Skeletal muscle satellite cell (primary cell): ENCODE data around the gene RCSD1.
"Not testable (repeated sequence)": the region's sequence is repeated elsewhere in the genome, so short reads cannot be mapped to it uniquely, and the experiment has no call there.

Experiments used
- H3K27me3 ChIP-seq: 2 replicates; pipeline ENCODE4 v1.7.0; 2013; ENCODE audit warnings: low read length; ENCODE audit not compliant: control insufficient read depth, insufficient read depth
- H3K36me3 ChIP-seq: 2 replicates; pipeline ENCODE4 v1.7.0; 2013; ENCODE audit warnings: mild to moderate bottlenecking, control low read depth, low read length; ENCODE audit not compliant: insufficient read depth
- H3K4me1 ChIP-seq: 2 replicates; pipeline ENCODE4 v1.7.0; 2013; ENCODE audit warnings: low read length; ENCODE audit not compliant: control insufficient read depth, insufficient read depth
- H3K4me2 ChIP-seq: 2 replicates; pipeline ENCODE4 v1.7.0; 2013; ENCODE audit warnings: mild to moderate bottlenecking, low read length
- H3K4me3 ChIP-seq: 2 replicates; pipeline ENCODE4 v1.7.0; 2013; ENCODE audit warnings: low read length
- H3K9ac ChIP-seq: 2 replicates; pipeline ENCODE4 v1.7.0; 2013; ENCODE audit warnings: mild to moderate bottlenecking, low read depth, low read length, moderate library complexity
- H3K9me3 ChIP-seq: replicated peaks from 2 replicates; pipeline ENCODE4 v1.7.0; 2013; ENCODE audit warnings: mild to moderate bottlenecking, control low read depth, low read length

The RCSD1 gene

DNA sequence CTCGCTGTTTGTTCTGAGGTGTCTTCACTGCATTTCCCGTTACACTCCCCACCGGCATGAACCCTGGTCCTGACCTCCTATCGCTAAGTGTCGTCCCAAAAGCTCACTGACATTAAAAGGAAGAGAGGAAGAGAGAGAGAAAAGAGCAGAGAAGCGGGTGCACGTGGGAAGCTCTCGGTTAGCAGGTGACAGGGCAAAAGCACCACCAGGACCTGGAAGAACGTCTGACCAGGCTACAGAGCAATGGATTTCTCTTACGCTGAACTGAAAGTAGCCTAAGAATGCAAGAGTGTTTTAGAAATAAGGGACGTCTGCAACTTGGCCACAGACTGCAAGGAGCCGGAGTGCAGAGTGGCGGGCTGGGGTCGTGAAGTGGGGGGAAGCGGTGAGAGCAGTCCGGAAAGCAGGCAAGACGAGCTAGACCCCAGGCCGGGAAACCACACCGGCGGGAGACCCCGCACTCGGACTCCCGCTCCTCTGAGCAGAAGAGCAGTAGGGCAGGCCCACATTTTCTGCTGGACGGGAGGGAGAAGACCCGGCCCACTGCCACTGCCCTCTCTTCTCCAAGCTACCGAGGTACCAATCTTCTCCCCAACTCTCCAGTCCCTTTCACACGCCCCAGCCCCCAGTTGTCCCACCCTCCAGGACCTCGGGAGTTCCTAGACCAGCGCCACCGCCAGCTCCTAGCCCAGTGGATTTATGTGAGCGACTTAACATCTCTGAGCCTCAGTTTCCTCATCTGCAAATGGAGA lies 83.5 kb downstream of the RCSD1 start:
- Histone ChIP-seq H3K4me2 (peak overlapping the region; percentile 90), H3K4me1 (peaks cover 6% of the 10 kb centered on the region), H3K4me3 (peak overlapping the region; percentile 80), H3K36me3 (no peaks in the 10 kb centered on the region), H3K9ac (peak overlapping the region; percentile 85), H3K27me3 (peaks cover 3% of the 10 kb centered on the region), H3K9me3 (no peaks in the 10 kb centered on the region)

DNA sequence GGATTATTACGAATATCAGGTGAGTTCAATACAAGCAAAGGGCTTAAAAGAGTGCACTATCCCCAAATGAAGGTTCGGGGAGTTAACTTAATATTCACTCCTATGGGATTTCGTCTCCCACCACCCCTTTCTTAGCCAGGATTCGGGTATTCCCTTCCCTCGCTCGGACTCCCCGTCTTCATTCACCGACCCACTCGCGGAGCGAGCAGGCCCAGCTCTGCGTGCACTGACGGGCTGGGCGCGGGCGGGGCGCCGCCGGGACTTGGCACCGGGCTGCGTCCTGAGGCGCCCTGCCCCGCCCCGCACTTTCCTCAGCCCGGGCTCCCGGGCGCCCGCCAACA lies 84.0 kb downstream of the RCSD1 start:
- no peaks in the 10 kb centered on the region for H3K9me3 ChIP-seq
- H3K4me1 ChIP-seq, result peaks cover 6% of the 10 kb centered on the region
- no peaks in the 10 kb centered on the region for H3K36me3 ChIP-seq
- peak overlapping the region; percentile 85 for H3K9ac ChIP-seq
- peak overlapping the region; percentile 80 for H3K4me3 ChIP-seq
- H3K4me2 ChIP-seq, result peak overlapping the region; percentile 90
- peaks cover 3% of the 10 kb centered on the region for H3K27me3 ChIP-seq

DNA sequence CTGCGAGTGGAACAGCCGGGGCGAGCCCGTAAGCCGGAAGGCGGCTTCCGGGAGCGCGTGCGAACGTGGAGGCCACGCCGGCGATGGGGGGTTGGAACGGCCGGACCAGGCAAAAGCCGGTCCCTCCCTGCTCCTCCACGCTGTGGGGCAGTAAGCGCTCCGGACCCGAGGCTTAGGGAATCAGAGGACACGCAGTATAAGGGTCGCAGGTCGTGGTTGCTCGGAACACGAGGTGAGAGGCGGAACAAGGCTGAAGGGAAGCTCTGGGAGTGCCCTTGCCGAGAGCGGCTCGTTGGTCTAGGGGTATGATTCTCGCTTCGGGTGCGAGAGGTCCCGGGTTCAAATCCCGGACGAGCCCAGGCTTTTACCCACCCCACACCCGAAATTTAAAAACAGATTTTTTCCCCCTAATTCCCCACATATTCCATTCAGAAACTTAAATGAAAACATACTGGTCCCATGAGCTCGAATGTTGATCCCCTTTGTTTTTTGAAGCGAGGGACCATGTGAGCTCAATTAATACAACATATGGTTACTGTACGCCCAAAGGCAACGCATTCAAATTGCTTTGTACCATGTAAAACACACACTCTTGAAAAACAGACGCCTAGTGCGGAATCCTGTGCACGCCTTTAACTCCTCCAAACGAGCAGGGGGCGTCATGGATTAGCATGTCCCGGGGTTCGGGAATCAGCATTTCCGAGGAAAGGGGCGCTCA lies 84.6 kb downstream of the RCSD1 start:
- peak overlapping the region; percentile 90 for H3K4me2 ChIP-seq
- H3K27me3 ChIP-seq, result peaks cover 3% of the 10 kb centered on the region
- peaks cover 6% of the 10 kb centered on the region for H3K4me1 ChIP-seq
- H3K4me3 ChIP-seq, result peak overlapping the region; percentile 80
- peak overlapping the region; percentile 85 for H3K9ac ChIP-seq
- H3K36me3 ChIP-seq, result no peaks in the 10 kb centered on the region
- H3K9me3 ChIP-seq, result no peaks in the 10 kb centered on the region

DNA sequence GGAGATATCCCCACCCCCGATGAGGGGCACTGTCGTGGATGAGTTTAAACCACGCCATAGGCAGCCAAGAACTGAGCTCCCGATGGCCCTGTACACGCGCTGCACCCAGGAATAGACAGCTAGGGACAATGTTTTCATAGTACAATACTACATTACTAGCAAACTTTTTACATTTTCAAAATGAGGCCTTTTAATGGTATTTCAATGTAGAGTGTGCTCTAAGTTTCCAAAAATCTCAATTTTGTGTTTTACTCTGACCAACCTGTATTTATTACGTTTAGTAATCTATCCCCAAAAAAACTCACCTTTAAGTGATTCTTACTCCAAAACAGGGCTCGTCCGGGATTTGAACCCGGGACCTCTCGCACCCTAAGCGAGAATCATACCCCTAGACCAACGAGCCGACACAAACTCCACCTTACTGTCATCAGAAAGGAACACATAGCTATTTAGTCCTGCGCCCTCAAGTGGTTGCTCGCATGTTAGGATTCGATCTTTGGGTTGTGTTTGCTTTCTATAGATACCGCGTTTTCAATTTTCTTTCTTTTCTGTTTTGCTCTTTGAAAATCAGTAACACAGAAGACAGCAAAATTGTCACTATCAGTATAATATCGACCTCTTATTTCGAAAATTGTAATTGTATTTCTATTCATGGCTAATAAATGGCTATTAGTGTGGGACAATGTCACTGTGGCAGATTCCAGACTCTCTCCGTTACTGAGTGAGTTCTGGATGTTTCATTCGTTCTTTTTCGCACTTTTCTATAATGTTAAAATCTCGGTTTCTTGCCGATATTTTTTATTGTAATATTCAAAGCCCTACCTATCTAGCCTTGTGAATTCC lies 85.3 kb downstream of the RCSD1 start:
- H3K36me3 ChIP-seq, result no peaks in the 10 kb centered on the region
- peaks cover 3% of the 10 kb centered on the region for H3K27me3 ChIP-seq
- H3K9ac ChIP-seq, result peak overlapping the region; percentile 85
- H3K9me3 ChIP-seq, result no peaks in the 10 kb centered on the region
- H3K4me1 ChIP-seq, result peaks cover 6% of the 10 kb centered on the region
- H3K4me3 ChIP-seq, result peak overlapping the region; percentile 80
- H3K4me2 ChIP-seq, result peak overlapping the region; percentile 90

DNA sequence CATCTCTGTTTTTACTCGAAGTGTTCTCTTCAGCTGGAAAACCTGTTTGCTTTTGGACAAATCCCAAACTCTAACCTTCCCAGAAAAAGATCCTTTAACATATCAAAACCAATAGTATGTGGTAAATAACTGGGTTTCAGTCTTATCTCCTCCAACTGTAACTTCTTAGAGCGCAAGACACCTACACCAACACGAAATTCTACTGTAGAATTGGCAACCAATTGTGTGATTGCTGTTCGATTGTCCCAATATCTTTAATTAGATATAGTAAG lies 85.9 kb downstream of the RCSD1 start:
- Histone ChIP-seq H3K4me3 (peak overlapping the region; percentile 76), H3K4me1 (peaks cover 9% of the 10 kb centered on the region), H3K27me3 (peaks cover 3% of the 10 kb centered on the region), H3K9me3 (no peaks in the 10 kb centered on the region), H3K9ac (peak overlapping the region; percentile 71), H3K4me2 (peak overlapping the region; percentile 90), H3K36me3 (no peaks in the 10 kb centered on the region)

DNA sequence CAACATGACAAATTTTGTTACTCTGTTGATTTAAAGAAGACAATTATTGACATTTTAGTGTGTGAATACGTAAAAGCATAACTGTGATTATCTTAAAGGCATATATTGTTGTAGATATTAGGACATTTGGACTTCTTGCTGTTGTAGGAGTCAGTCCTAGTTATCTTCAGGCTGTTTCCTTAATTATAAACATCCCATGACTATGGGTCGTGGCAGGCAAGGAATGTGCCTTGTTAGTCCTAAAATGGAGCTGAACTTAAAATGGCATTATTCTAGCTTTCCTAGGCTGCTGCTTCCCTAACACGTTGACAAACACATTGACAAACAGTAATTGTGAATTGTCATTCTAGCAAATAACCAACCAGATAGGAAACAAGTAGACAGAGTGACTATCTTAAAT lies 87.3 kb downstream of the RCSD1 start:
- Histone ChIP-seq H3K4me3 (no peak overlapping the region), H3K36me3 (no peaks in the 10 kb centered on the region), H3K4me2 (no peak overlapping the region), H3K9ac (no peak overlapping the region), H3K9me3 (no peaks in the 10 kb centered on the region), H3K27me3 (peaks cover 2% of the 10 kb centered on the region), H3K4me1 (peaks cover 9% of the 10 kb centered on the region)

DNA sequence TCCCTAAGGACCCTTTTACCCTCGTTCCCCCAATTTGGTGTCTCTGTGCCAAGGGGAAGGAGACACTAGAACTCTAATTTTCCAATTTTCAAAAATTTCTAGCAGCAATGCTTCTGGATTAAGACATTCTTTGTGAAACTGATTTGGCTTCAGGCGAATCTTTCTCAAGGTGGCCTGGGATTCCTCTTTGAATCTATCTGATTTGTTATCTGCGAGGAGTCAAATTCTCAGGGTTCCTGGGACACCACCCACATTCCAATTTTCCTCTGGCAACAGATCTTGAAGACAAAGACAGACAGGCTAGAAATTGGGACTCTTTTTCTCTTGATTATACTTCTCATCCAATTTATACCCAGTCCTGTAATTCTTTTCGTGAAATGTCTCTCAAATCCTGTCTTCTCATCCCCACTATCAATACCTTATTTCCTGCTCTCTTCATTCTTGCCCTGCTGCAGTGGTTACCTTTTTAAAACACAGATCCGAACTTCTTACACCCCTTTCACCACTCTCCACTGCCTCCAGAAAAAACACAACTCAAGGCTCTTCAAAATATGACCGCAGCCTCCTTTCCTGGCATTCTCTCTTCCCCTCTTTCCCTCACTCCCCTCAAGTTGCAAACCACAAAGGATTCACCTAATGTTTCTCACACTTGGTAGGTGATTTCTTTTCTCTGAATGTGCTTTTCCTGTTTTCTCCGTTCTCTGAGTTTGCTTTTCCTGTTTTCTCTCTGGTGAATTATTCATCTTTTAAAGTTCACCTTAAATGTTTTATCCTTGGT lies 89.1 kb downstream of the RCSD1 start:
- H3K4me2 ChIP-seq, result no peak overlapping the region
- no peaks in the 10 kb centered on the region for H3K36me3 ChIP-seq
- H3K9ac ChIP-seq, result no peak overlapping the region
- H3K4me3 ChIP-seq, result no peak overlapping the region
- H3K27me3 ChIP-seq, result no peaks in the 10 kb centered on the region
- H3K9me3 ChIP-seq, result no peaks in the 10 kb centered on the region
- peaks cover 15% of the 10 kb centered on the region for H3K4me1 ChIP-seq

DNA sequence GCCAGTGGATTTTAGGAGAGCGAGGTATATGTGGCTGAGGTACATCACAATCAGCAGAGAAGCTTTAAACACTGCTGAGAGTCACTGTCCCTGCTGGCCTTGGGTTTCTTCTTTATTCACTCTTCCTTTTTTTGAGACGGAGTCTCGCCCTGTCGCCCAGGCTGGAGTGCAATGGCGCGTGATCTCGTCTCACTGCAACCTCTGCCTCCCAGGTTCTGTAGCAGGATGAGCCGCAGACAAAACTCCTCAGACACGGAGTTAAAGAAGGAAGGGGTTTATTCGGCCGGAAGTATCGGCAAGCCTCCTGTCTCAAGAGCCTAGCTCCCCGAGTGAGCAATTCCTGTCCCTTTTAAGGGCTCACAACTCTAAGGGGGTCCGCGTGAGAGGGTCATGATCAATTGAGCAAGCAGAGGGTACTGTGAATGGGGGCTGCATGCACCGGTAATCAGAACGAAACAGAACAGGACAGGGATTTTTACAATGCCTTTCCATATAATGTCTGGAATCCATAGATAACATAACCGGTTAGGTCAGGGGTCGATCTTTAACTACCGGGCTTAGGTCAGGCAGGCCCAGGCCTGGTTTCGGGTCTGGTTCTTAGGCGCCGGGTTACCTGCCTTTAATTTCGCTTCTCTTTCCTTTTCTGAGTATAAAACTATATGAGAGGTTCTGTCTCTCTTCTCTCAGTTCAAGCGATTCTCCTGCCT lies 89.8 kb downstream of the RCSD1 start:
- H3K36me3 ChIP-seq, H3K4me2 ChIP-seq, H3K4me3 ChIP-seq, H3K9ac ChIP-seq, H3K27me3 ChIP-seq, H3K9me3 ChIP-seq: not testable (repeated sequence)
- peaks cover 19% of the 10 kb centered on the region for H3K4me1 ChIP-seq

DNA sequence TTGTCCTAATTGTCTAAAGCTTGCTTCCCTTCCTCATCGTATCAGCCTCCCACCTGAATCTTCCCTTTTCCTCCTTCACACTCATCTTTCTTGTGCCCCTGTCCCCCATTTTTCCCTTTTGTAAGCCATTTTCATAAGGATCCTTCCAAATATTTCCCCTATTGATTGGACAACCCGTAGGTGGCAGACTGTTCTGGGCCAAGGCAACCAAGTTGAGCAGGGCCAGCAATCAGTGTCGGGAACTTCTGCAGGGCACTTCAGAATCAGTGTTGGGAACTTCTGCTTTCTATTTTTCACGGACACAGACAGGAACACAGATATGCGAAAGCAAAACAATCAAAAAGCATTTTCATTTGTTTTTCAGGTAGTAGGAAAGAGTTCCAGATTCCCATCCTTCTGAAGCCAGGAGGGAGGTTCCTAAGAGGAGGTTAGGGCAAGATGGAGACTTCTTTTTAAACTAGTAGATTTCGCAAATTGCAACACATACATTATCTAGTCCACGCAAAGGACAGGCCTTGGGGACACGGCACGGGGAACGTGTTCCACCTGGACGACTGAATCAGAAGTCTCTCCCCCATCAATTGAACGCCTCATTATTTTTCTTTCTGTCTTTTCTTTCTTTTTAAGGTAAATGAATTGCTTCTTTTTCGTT lies 91.1 kb downstream of the RCSD1 start:
- H3K9me3 ChIP-seq, result no peaks in the 10 kb centered on the region
- H3K4me3 ChIP-seq, result peak overlapping the region; percentile 84
- H3K36me3 ChIP-seq, result no peaks in the 10 kb centered on the region
- H3K4me1 ChIP-seq, result peaks cover 19% of the 10 kb centered on the region
- H3K4me2 ChIP-seq, result peak overlapping the region; percentile 86
- H3K27me3 ChIP-seq, result no peaks in the 10 kb centered on the region
- peak overlapping the region; percentile 92 for H3K9ac ChIP-seq

DNA sequence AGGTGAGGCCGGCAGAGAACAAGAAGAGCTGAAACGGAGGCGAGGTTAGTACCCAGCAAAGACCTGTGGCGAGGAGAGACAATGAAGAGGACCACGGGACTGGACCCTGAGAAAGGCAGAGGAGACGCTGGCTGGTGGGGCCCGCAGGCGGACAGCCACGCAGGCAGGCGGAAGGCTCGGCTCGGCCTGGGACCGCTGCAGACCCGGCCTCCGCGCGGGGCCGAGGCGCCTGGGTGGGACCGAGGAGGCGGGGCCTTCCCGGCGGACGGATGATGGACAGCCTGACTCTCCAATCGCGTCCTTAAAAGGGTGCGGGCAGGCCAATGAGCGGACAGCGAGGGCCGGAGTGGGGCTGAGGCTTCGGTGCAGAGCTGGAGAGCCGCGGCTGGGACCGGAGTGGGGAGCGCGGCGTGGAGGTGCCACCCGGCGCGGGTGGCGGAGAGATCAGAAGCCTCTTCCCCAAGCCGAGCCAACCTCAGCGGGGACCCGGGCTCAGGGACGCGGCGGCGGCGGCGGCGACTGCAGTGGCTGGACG lies 91.7 kb downstream of the RCSD1 start, which contains the start of gene MPZL1:
MPZL1 (plus strand) TSS at position 366 of the 535 bp plus-strand sequence. CDS start 170 bp downstream, outside the sequence.
- H3K4me1 ChIP-seq, result peaks cover 19% of the 10 kb centered on the region
- peak within 1 kb of the TSS; percentile 92 for H3K9ac ChIP-seq
- peak within 1 kb of the TSS; percentile 86 for H3K4me2 ChIP-seq
- peak within 1 kb of the TSS; percentile 84 for H3K4me3 ChIP-seq
- H3K9me3 ChIP-seq, result no peaks in the 10 kb centered on the region
- H3K27me3 ChIP-seq, result no peaks in the 10 kb centered on the region
- no peaks in the 10 kb centered on the region for H3K36me3 ChIP-seq
